ENCODE results near the gene CAPN10.
"Not testable (repeated sequence)": the region's sequence is repeated elsewhere in the genome, so short reads cannot be mapped to it uniquely, and the experiment has no call there.

CAPN10 gene

DNA sequence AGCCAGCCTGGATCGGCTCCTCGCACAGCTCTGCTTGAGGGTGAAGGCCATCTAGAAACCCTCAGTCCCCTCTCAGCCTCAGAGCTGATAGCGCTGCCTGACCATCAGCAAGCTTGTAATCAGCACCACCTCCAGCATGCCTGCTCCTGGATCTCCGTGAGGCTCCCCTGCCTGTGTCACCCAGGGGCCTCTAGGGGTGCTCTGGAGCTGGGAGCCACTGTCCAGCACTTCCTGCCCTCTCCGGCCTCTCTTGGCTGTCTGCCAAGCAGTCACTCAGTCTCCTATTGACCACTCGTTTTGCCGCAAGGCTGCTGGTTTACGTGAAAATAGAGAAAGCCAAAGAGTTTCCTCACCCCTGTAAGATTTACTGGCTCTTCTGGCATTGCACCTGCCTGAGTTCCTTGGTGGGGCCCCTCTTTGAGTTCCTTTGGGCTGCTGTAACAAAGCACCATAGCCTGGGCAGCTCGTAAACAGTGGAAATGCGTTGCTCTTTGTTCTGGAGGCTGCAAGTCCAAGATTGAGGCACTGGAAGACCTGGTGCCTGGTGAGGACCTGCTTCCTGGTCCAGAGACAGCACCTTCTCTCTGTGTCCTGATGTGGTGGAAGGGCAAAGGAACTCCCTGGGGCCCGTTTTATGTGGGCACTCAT lies 17.9 kb downstream of the CAPN10 start:
- DNase-seq: peak; percentile 28

DNA sequence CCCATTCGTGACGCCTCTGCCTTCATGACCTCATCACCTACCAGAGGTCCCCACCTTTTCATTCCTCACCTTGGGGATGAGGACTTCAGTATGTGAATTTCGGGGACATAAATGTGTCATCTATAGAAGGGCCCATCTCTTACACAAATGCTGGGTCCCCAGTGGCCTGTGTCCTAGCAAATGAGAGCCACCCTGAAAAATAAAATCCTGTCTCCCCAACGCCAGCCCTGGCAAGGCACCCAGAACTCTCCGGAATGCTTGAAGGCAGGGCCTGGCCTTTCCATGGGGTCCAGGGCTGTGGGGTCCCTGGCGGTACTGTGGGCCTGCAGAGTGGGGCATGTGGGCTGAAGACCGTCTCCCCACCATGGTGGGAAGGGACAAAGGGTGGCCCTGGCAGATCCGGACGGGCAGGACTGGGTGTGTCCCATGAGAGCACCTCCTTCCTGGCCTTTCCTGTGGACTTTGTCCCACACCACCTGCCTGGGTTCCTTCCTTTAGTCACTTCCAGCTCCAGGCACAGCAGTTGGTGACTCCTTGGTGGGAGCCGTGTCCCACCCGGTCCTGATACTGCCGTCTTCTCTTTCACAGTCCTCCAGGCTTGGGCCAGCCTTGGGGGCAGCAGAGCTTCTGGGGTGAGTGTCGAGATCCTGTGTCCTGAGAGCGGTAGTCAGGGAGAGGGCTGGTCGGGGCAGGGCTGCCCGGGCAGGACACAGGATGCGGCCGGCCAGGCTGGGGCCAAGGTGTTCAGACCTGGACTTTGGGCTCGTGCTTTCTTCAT lies 18.6 kb downstream of the CAPN10 start:
- DNase-seq: no peak

DNA sequence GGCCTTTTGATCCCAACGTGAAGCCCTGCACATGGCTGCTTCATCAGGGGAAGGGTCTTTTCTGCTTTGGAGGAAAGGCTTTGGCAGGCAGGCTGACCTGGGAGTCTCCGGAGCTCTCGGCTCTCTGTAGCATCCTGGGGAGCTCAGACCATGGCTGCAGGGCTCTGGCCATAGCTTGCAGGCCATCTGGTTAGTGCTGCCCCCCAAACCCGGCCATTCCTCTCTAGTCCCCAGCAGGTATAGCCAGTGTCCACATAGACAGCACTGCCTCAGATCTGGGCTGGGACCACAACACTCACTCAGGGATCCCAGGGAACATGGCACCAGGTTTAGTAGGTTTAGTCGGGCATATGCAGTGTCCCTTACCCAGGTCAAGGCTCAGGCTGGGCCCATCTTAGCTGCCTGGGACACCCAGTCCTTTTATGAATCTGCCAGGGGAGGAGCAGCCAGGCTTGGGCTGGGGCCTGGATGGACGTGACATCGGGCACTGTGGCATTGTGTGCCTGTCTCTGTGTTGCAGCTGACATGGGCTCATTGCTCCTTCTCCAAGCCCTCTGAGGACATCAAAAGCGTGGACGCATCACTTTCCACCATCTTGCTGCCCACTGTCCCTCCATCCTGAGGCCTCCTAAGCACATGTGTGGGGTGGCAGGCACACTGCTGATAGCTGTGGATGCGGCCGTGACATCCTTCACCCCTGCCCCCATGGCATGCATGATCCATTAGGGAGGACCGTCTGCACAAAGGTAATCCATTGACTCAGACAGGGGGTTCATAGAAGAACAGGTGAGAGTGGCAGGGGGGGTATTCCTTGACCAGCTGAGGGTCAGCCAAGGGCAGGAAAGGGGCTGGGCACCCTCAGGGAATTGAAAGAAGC lies 19.6 kb downstream of the CAPN10 start:
- no peak for DNase-seq

DNA sequence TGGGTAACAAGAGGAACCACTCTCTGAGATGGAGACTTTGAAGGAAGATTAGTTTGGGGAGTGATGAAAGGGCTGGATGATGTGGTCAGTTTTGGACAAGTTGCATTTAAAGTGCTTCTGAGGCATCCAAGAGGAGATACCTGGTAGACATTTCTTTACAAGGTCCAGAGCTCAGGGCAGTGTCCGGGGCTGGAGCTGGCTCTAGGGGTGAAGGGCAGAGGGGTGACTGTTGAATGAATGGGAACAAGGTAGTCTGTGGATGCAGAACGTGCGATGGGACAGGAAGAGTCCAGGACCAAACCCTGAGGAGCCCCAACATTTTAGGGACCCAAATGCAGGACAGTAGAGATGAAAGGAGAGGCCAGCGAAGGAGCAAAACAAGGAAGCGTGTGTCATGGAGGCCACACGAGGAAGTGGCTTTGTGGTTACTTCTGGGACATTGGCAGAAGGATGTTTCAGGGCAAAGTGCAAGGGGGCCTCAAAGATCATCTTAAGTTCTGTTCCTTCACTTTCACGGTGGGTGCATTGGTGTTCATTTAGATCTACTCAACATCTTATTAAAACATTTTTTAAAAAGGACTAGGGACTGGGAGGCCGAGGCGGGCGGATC lies 25.2 kb downstream of the CAPN10 start:
- no peak for DNase-seq

DNA sequence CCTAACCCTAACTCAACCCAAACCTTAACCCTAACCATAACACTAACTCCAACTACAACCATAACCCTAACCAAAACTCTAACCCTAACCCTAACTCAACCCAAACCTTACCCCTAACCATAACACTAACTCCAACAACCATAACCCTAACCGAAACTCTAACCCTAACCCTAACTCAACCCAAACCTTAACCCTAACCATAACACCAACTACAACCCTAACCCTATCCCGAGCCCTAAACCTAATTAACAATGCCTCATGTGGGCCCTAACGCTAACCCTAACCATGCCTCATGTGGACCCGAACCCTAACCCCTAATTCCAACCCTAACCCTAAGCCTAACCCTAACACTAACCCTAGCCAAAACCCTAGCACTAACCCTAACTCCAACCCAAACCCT lies 27.2 kb downstream of the CAPN10 start:
- DNase-seq: no peak

DNA sequence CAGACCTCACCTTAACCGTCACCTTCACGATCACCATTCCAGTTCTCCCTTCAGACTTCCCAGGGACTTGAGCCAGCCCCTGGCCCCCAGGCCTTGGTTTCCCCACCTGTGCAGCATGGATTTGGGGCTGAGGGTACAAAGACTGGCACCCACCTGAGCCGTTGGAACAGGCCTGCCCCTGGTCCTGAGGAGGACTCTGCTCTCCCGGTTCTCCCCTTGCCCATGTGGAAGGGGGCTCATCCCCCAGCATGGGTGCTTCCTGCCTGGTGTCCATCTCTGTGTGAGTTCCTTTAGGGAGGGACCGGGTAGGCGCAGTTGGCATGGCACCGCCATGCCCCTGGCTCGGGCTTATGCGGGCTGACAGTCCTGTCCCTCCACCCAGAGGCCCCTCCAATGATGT lies 27.9 kb downstream of the CAPN10 start:
- DNase-seq: no peak

DNA sequence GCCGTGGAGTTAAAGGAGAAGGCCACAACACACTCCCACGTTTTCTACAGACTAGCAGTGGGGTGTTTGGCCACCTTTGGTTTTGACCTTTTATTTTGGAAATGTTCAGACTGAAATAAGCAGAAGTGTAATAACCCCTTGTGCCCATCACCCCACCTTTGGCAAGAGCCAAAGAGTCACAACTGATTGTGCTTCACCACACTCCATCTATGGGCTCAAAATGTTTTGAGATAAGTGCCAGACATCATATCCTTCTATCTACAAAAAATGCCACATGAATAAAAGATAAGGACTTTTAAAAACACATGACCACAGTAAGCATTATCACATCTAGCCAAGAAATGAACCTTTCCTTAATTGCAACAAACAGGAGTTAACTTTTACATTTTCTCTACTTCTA lies 28.9 kb downstream of the CAPN10 start:
- no peak for DNase-seq

DNA sequence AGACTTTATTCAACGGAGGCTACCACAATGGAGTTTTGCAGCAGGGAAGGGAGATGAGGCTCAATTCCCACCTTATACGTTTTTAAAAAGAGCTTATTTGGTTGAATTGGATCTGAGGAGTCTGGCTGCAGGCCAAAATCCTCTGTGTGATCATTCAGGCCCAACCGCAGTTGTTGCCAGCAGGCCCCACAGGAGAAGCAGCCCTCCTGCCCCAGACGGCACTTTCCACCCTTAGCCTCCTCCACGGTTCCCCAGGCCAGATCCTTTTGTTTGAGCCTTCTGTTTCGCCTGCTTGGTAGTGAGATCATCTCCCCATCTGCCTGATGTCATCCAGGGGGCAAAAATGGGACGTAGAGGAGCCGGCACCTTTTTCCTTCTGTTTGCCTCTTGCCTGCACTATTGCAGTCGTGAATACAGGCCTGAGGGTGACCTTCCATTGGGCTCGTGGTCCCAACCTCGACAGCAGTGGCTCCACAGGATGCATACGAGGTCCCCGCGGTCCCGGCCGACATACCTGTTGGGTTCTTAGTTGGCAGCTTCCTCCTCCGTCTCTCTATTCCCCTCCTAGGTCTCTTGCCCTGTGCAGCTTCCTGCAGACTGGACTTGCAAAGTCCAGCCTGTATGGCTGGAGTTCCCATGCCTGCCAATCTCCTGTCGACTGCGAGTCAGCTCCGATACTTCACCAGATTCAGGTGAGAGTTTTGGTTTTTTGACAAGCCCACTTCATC lies 29.4 kb downstream of the CAPN10 start:
- DNase-seq: no peak

DNA sequence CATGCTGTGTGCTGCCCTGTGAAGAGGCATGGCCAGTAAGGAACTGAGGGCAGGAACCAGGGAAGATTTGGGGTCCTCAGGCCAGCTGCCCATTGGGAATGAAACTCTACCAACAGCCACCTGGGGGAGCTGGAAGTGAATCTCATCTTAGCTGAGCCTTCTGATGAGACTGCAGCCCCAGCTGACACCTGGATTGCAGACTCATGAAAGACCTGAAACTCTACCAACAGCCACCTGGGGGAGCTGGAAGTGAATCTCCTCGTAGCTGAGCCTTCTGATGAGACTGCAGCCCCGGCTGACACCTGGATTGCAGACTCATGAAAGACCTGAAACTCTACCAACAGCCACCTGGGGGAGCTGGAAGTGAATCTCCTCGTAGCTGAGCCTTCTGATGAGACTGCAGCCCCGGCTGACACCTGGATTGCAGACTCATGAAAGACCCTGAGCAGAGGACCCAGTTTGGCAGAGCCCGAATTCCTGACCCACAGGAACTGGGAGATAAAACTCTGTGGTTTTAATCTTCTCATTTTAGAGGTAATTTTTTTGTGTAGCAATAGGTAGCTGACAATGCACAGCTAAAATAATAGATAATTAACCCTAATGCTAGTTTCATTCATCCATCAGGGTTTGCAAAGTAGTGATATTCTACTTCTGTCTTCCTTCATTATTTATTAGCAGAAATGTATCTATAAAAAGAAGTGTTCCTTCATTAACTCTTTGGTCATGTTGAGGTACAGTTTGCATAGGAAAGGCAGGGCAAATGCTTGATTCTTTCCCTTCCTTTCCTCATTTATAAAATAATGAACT lies 30.5 kb downstream of the CAPN10 start:
- not testable (repeated sequence) for DNase-seq

DNA sequence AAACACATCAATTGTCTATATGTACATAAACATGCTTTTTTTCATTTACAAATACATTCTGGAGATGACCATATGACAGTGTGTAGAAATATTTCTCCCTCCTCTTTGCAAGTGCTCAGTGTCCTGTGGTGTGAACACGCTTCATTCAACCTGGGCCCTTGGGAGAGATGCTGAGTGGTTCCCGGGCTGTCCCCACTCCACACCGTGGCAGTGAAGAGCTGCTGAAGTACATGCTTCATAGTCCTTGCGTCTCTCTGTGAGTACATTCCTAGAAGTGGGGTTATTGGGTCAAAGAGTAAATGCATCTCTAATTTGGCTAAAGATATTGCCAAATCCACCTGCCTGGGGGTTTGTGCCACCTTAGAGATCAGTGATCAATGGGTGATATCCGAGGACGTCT lies 32.2 kb downstream of the CAPN10 start:
- no peak for DNase-seq

DNA sequence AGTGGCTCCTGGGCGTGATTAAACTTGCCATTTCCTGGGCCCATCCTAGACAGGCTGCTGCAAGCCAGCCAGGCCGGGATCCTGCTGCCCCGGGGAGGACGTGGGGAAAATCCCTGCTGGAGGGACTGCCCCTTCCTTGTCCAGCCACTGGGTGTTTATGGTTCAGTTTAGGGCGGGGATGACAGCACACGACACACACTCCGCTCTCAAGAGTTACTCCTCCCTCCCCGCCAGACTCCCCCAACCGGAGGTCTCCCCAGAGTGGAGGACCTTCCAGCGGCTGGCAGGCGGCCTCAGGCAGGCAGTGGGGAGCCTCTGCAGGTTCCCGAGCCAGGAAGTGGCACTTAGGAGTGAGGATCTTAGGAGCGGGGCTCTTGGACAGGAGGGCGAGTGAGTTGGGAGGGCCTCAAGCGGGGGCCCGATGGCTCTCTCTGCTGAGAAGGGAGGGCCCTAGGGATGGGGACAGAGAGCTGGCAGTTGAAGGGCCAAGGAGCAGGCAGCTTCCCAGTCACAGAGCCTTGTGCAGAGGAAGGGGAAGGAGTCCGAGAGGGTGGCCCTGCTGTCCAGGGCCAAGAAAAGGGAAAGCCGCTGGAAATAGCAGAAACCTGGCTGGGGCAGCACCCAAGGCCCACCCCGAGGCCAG lies 33.1 kb downstream of the CAPN10 start:
- no peak for DNase-seq

DNA sequence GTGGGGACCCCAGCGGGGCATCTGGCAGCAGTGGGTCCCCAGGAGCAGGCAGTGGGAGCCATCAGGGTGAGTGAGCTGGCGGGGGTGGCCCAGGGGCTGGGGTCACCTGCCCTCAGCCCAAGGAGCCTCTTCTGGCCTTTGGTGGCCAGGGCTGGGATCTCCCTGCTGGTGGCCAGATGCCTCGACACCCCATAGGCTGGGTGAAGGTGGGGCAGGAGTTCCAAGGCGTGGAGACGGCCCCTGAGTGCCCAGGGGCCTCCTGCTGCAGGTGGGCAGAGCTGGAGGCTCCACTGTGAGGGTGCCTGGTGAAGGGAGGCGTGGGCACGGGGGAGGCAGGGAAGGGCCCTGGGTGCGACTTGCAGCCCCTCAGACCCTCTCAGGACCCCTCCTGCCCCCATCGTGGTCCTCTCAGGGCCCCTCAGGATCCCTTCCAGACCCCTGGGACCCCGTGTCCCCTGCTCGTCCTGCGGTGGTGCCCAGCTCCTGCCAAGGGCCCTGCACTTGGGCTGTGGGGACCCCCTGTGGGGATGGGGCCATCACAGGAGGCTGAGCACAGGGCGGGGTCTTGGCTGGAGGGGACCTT lies 33.7 kb downstream of the CAPN10 start:
- no peak for DNase-seq

DNA sequence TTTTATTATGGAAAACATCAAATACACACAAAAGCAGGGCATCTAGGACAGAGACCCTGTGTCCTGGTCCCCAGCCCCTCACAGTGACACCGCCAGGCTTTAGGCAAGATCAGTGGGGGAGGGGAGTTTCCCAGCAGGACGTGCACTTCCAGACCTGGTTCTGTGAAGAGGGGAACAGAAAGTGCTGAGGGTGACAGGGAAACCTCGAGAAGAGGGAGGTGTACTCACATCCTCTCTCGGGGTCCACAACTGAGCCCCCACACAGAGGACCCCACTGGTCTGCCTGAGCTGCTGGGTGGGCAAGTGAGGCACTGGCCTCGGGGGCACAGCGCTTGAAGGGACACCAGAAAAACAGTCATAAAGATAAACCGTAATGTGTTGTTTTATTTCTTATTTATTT lies 34.3 kb downstream of the CAPN10 start:
- no peak for DNase-seq

DNA sequence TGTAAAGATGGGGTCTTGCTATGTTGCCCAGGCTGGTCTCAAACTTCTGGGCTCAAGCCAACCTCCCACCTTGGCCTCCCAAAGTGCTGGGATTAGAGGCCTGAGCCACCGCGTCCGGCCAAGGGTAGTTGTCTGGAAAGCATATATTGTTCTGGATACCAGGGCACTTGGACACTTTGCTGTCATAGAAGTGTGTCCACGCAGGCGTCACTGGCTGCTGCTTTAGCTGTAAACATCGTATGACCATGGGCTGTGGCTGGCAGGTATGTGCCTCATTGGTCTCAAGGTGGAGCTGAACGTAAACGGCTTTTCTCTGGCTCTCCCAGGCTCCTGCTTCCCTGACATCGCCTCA lies 35.5 kb downstream of the CAPN10 start:
- DNase-seq: no peak

DNA sequence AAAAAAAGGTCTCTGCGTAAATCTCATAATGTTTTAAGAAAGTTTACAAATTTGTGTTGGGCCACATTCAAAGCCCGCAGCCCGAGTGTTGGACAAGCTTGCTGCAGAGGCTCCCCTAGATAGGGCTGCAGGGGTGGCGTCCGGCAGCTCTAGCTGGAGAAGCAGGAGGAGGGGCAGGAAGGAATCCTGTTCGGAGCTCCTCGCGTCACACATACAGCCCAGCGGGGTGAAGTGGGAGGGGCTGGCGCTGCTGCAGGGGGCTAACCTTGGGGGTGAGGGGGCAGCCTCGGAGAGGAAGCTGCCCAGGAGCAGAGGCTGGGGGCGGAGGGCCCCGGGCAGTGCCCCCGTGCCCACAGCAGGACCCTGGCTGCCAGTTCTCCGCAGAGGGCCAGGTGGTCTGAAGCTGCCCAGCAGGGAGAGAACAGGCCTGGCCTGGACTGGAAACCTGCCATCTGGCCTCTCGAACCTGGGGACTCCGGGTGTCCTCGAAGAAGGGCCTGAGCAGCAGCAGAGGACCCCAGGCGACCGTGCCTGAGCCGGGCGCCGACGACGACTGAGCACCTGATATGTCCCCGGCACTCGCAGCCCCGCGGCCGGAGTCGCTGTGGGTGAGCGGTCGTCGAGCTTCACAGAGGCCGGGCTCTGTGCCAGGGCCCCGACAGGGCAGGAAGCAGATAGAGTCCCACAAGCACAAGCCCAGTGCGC lies 36.1 kb downstream of the CAPN10 start:
- DNase-seq: no peak

DNA sequence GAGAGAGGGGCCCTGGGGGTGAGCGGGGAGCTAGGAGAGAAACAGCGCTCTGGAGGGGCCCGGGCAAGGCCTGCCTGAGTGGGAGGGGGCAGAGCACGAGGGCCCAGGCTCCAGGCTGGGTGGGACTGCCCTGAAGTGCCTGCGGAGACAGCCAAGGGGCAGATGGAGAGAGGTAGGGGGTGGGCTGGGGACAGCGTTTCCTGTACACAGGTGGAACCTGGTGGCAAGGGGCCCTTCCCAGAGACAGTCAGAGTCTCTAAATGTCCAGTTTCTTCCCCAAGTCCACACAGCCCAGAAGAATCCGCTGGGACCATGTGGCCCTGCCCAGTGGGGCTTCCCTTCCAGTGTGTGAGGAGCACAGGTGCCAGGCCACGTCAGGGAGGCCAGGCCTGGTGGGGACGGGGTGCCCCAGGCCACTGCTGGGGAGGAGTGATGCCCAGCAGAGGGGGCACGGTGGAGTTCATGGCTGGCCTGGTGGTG lies 37.0 kb downstream of the CAPN10 start:
- no peak for DNase-seq

DNA sequence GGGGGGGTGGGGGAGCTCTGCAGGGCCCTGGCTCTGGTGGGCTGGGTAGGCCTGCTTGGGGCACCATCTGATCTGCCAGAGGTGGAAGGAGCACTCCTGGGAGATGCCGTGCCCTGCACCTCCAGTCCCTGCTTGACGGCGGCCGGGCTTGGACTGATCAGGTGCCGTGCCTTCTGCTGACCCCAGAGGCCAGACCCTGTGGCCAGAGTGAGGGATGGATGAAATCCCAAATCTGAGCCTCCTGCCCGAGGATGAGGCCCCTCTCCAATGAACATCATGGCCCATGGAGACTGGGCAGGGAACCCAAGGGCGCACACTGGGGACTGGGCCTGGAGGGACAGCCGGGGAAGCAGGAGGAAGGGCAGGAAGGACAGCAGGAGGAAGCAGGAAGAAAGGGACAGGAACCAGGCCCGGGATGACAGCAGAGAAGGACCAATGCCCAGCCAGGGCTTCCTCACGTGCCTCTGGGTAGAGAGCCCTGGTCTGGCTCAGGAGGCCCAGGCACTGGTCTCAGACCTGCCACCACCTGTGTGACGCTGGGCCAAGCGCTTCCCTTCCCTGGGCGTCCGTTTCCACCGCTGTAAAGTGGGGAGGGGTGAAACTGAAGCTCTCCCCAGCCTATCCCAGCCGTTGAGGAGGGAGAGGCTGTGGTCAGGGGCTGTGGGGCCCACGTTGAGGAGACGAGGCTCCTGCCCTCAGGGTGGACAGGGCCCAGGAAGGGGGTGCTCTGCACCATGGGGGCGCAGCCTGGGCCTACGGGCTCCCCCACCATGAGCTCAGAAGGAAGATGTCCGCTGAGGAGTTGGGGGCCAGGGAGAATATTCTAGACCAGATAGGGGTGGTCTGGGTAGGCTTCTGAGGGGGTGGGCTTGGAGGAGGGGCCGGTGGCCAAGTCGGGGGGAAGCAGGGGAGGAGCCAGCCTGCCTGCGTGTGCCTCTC lies 37.7 kb downstream of the CAPN10 start:
- no peak for DNase-seq

DNA sequence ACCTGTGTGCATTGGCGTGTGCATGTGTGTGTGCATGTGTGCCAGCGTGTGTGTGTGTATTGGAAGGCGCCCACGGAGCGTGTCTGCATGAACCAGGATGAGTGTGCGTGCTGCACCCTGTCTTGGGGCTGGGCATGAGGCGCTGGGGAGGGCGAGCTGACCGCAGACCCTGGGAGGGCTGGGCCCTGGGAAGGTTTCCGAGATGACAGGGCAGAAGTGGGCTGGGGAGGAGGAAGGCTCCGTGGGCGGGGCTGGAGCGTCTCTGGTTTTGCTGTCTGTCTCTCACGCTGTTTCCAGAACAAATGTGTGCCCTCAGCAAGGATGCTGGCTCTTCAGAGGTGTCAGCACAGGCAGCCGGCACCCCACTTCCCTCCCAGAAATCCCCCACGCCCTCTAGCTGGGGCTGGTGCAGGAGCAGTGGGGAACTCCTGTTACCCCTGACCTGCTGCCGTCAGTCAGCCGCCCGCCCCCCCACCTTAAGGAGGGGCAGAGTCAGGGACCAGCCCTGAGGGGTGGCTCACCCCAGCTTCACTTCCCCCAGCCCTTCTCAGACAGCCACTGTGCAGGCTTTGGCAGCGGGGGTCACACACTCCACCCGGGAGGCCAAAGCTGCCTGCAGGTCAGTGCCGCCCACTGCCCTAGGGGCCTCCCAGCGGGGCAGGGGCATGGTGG lies 38.6 kb downstream of the CAPN10 start, which contains the start of gene GPR35:
Gene GPR35 (plus strand): TSS at position 531 of the 672 bp plus-strand sequence. CDS start 4,473 bp downstream, outside the sequence.
- no peak for DNase-seq
